Endothelial cell of umbilical vein (primary cell): Measurements from ENCODE around the gene ZSWIM5. TPM values are rescaled to one million over a fixed set of nuclear protein-coding genes. Genes with fewer than 3 reads are reported as not detected.

Experiments
- BruUV-seq: library from RNA; stranded (reverse); fragments of 400-500 nt; replicated peaks from 2 replicates; lab custom pipeline; 2021; lab: Mats Ljungman, UMichigan
- CTCF ChIA-PET: fragments of 300-600, 350-600 bp; sonication (Branson Sonifier 250); formaldehyde crosslinking; loops from one replicate; lab custom pipeline; 2021; ENCODE audit warnings: antibody characterized with exemption, inconsistent platforms; lab: Charles Lee
- POLR2A ChIA-PET: fragments of 300-600, 350-600 bp; sonication (Branson Sonifier 250); formaldehyde crosslinking; loops from one replicate; lab custom pipeline; 2021; ENCODE audit warnings: antibody characterized with exemption, inconsistent platforms; lab: Charles Lee
- DNase-seq: peaks from one replicate; pipeline ENCODE4 v3.0.0-alpha.2; 2011; ENCODE audit warnings: low read depth, low spot score
- FAIRE-seq: peaks from 2 replicates; lab custom pipeline; 2011; peaks lifted over from hg19 to GRCh38; lab: Jason Lieb, UNC
- H2AFZ ChIP-seq: 2 replicates; pipeline ENCODE4 v1.6.0; 2012; ENCODE audit warnings: low read depth, low read length, control low read depth, inconsistent platforms
- H3K27ac ChIP-seq: 2 replicates; pipeline ENCODE4 v1.5.1; 2011; ENCODE audit warnings: low read depth, mild to moderate bottlenecking, control low read depth, low read length, moderate library complexity; ENCODE audit not compliant: insufficient read depth
- H3K27me3 ChIP-seq, 2 experiments: 2 replicates each; pipeline versions ENCODE4 v1.6.0 to v1.6.1; 2011; ENCODE audit warnings: low read length in 2 of 2, mixed read lengths in 1 of 2; ENCODE audit not compliant: control insufficient read depth in 2 of 2, insufficient read depth in 2 of 2
- H3K36me3 ChIP-seq, 2 experiments: 2 replicates in 1 of 2; 3 replicates in 1 of 2; pipeline ENCODE4 v1.5.1; 2011; ENCODE audit warnings: low read length in 2 of 2, mild to moderate bottlenecking in 1 of 2, moderate library complexity in 1 of 2; ENCODE audit not compliant: control insufficient read depth in 2 of 2, insufficient read depth in 2 of 2; ENCODE audit errors: extremely low read depth in 1 of 2
- H3K4me1 ChIP-seq: 3 replicates; pipeline ENCODE4 v1.5.1; 2011; ENCODE audit warnings: mild to moderate bottlenecking, low read length; ENCODE audit not compliant: control insufficient read depth, insufficient read depth; ENCODE audit errors: extremely low read depth
- H3K4me2 ChIP-seq: 2 replicates; pipeline ENCODE4 v1.6.1; 2011; ENCODE audit warnings: low read length, control low read depth, mixed read lengths; ENCODE audit not compliant: insufficient read depth
- H3K4me3 ChIP-seq, 3 experiments: fragments of 200-600 bp in 1 of 3; sonication (generic), shearing (Covaris generic) in 1 of 3; replicated peaks in 1 of 3; 2 replicates each; pipeline ENCODE4 v1.5.1; 2011 to 2016; ENCODE audit warnings: control low read depth in 3 of 3, low read length in 3 of 3, mild to moderate bottlenecking in 2 of 3, inconsistent platforms in 1 of 3, low read depth in 1 of 3, moderate library complexity in 1 of 3; ENCODE audit not compliant: insufficient read depth in 1 of 3
- H3K79me2 ChIP-seq: 2 replicates; pipeline ENCODE4 v1.6.0; 2012; ENCODE audit warnings: low read length, inconsistent platforms; ENCODE audit not compliant: control insufficient read depth, insufficient read depth
- H3K9ac ChIP-seq: replicated peaks from 2 replicates; pipeline ENCODE3; 2011; ENCODE audit warnings: low read length, control low read depth; ENCODE audit not compliant: insufficient read depth; ENCODE audit errors: extremely low read depth
- H3K9me1 ChIP-seq: replicated peaks from 3 replicates; pipeline ENCODE4 v1.6.0; 2011; ENCODE audit warnings: mild to moderate bottlenecking, low read length; ENCODE audit not compliant: control insufficient read depth, insufficient read depth; ENCODE audit errors: extremely low read depth
- H3K9me3 ChIP-seq: replicated peaks from 2 replicates; pipeline ENCODE4 v1.5.1; 2012; ENCODE audit warnings: low read length, inconsistent platforms; ENCODE audit not compliant: control insufficient read depth, insufficient read depth
- H4K20me1 ChIP-seq: replicated peaks from 2 replicates; pipeline ENCODE3; 2011; ENCODE audit warnings: mild to moderate bottlenecking, low read length; ENCODE audit not compliant: control insufficient read depth, insufficient read depth; ENCODE audit errors: extremely low read depth
- EZH2 ChIP-seq: IDR thresholded peaks from 2 replicates; pipeline ENCODE4 v1.6.1; 2012; ENCODE audit warnings: borderline replicate concordance, low read depth, mild to moderate bottlenecking, moderate library complexity, low read length, inconsistent platforms; ENCODE audit not compliant: severe bottlenecking
- FOS ChIP-seq: IDR thresholded peaks from 2 replicates; pipeline ENCODE4 v1.6.1; 2011; ENCODE audit warnings: mild to moderate bottlenecking, low read length, moderate library complexity, borderline replicate concordance; ENCODE audit not compliant: insufficient read depth
- GATA2 ChIP-seq: IDR thresholded peaks from 2 replicates; pipeline ENCODE4 v1.7.0; 2011; ENCODE audit warnings: low read depth, mild to moderate bottlenecking, moderate library complexity, mixed read lengths, low read length; ENCODE audit not compliant: insufficient read length, insufficient read depth
- JUN ChIP-seq: IDR thresholded peaks from 2 replicates; pipeline ENCODE4 v1.6.1; 2011; ENCODE audit warnings: borderline replicate concordance, low read depth; ENCODE audit not compliant: insufficient read length, insufficient read depth
- MYC ChIP-seq: IDR thresholded peaks from one replicate; pipeline ENCODE4 v1.6.1; 2011; ENCODE audit warnings: mild to moderate bottlenecking, low read depth, low read length
- POLR2A ChIP-seq: IDR thresholded peaks from 2 replicates; pipeline ENCODE4 v1.6.1; 2012; ENCODE audit warnings: low read depth, mild to moderate bottlenecking, control low read depth, low read length
- POLR2AphosphoS5 ChIP-seq: IDR thresholded peaks from 2 replicates; pipeline ENCODE4 v1.6.1; 2012; ENCODE audit warnings: low read depth, mild to moderate bottlenecking, control low read depth, low read length, moderate library complexity; ENCODE audit not compliant: insufficient read depth
- dilution Hi-C: fragments of 300-500 bp; cut with MboI; formaldehyde crosslinking; loops from one replicate; pipeline ENCODE4 v1.15.0; 2019; ENCODE audit warnings: low sequenced_read_pairs; ENCODE audit not compliant: extremely low pct_ligation_motif_present
- intact Hi-C: fragments of 100-400 bp; cut with micrococcal nuclease; formaldehyde crosslinking; loops from one replicate; pipeline ENCODE4 v1.10.0; 2022
- polyA plus RNA-seq, 4 experiments: library from polyadenylated mRNA; depleted of rRNA in 3 of 4; stranded (reverse) in 3 of 4; unstranded in 1 of 4; fragments of >200 nt; gene quantifications; 2 replicates each; pipeline versions ENCODE4 v1.2.1 to v1.2.3, GENCODE V29; 2011 to 2012; ENCODE audit warnings: missing spikeins in 1 of 4
- total RNA-seq: library from RNA; stranded (reverse); gene quantifications from 2 replicates; pipeline ENCODE4 v1.2.3, GENCODE V29; 2021
- TF ChIP-seq, protein P1 (sequence below): IDR thresholded peaks from 2 replicates; pipeline ENCODE4 v1.6.1; 2011; ENCODE audit not compliant: insufficient read depth, insufficient read length
- TF ChIP-seq, protein P2 (sequence below), 2 donors: IDR thresholded peaks; 1 replicate in 1 of 2; 2 replicates in 1 of 2; pipeline ENCODE4 v1.5.1; 2011; ENCODE audit warnings: low read length in 2 of 2, mild to moderate bottlenecking in 2 of 2, moderate library complexity in 2 of 2, control low read depth in 1 of 2, inconsistent platforms in 1 of 2, low read depth in 1 of 2; ENCODE audit not compliant: insufficient read depth in 1 of 2; ENCODE audit errors: extremely low read depth in 1 of 2

ZSWIM5 gene
- total and polyA plus RNA-seq, 2 donors (not counting 3 experiments of a cell fraction or from before 2014, with no cell fraction given), result 1.6 to 4.3 TPM

DNA sequence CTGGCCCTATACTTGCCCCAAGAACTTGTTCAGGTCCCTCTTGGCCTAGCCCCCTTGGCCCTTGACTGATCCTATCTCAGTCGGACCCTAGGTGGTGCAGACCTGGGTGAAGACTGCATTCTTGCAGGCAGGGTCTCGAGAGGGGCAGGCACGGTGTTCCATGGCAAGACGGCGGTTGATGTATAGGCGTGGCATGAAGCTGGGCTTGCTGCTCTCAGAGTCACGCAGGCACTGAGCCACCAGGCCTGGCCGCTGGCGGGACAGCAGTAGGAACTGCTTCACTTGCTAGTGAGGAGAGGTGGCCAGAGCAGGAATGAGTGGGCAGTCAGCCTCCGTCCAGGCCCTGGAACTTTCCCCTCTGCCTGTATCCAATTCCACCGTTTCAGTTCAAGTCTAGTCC lies 199.1 kb downstream of the ZSWIM5 start:
- intact Hi-C loops, result no loop called here
- Histone ChIP-seq H3K27ac (no peak overlapping the region), H3K9ac (no peak overlapping the region), H3K4me3 (no peak overlapping the region), H3K4me1 (peaks cover 15% of the 10 kb centered on the region), H4K20me1 (no peaks in the 10 kb centered on the region), H3K79me2 (peaks cover 14% of the 10 kb centered on the region), H3K27me3 (no peaks in the 10 kb centered on the region), H3K9me3 (no peaks in the 10 kb centered on the region), H3K4me2 (no peak overlapping the region), H3K36me3 (peaks cover 17 to 66% of the 10 kb centered on the region in 2 experiments), H3K9me1 (no peaks in the 10 kb centered on the region), H2AFZ (no peak overlapping the region)
- no peak for FAIRE-seq
- TF ChIP-seq POLR2A, result no peak
- TF ChIP-seq GATA2, result no peak
- TF ChIP-seq MYC, result no peak
- no peak for TF ChIP-seq JUN
- TF ChIP-seq EZH2, result no peak
- TF ChIP-seq POLR2AphosphoS5, result no peak
- no peak for TF ChIP-seq FOS
- TF ChIP-seq, protein P1, sequence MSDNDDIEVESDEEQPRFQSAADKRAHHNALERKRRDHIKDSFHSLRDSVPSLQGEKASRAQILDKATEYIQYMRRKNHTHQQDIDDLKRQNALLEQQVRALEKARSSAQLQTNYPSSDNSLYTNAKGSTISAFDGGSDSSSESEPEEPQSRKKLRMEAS, result no peak
- TF ChIP-seq, protein P2, sequence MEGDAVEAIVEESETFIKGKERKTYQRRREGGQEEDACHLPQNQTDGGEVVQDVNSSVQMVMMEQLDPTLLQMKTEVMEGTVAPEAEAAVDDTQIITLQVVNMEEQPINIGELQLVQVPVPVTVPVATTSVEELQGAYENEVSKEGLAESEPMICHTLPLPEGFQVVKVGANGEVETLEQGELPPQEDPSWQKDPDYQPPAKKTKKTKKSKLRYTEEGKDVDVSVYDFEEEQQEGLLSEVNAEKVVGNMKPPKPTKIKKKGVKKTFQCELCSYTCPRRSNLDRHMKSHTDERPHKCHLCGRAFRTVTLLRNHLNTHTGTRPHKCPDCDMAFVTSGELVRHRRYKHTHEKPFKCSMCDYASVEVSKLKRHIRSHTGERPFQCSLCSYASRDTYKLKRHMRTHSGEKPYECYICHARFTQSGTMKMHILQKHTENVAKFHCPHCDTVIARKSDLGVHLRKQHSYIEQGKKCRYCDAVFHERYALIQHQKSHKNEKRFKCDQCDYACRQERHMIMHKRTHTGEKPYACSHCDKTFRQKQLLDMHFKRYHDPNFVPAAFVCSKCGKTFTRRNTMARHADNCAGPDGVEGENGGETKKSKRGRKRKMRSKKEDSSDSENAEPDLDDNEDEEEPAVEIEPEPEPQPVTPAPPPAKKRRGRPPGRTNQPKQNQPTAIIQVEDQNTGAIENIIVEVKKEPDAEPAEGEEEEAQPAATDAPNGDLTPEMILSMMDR (IDR thresholded peaks at IDR 0.05; ENCODE audit: extremely low read depth in 1 of 2, insufficient read depth in 1 of 2, low read depth in 1 of 2, low read length in 2 of 2), result no peak
- DNase-seq, result no peak
- ChIA-PET CTCF (no interaction called here), POLR2A (no interaction called here)
- BruUV-seq, result no TSS peak
- dilution Hi-C loops, result no loop called here
